ENCODE data around the gene REG4.

Gene REG4

GRCh38 chr1:119794230-119794875 lies 16.9 kb downstream of the REG4 start:
- H3K4me1 ChIP-seq (ENCODE audit: insufficient read depth, low read length): no peaks in the 10 kb centered on the region
- no peak overlapping the region for H2AFZ ChIP-seq (ENCODE audit: low read depth, low read length)
- no peaks in the 10 kb centered on the region for H3K79me2 ChIP-seq (ENCODE audit: insufficient read depth, low read length)
- no peak overlapping the region for H3K4me2 ChIP-seq (ENCODE audit: insufficient read depth, low read length)
- no peak overlapping the region for H3K27ac ChIP-seq (ENCODE audit: low read length)
- ATAC-seq (ENCODE audit: insufficient read depth, low read depth): no peak
- H4K20me1 ChIP-seq (ENCODE audit: insufficient read depth, low read length): no peaks in the 10 kb centered on the region
- no peaks in the 10 kb centered on the region for H3K9me3 ChIP-seq (ENCODE audit: insufficient read depth, low read length, severe bottlenecking)
- no peaks in the 10 kb centered on the region for H3K36me3 ChIP-seq (ENCODE audit: insufficient read depth, low read length)
- H3K4me3 ChIP-seq (ENCODE audit: low read depth in 1 of 2, low read length in 2 of 2): no peak overlapping the region
- H3K27me3 ChIP-seq (ENCODE audit: insufficient read depth, low read length, poor library complexity): no peaks in the 10 kb centered on the region
- H3K9ac ChIP-seq (ENCODE audit: low read depth, low read length): no peak overlapping the region
- TF ChIP-seq EZH2 (IDR thresholded peaks at IDR 0.05; ENCODE audit: borderline replicate concordance, low read depth, low read length, severe bottlenecking): no peak
- TF ChIP-seq, protein P1, sequence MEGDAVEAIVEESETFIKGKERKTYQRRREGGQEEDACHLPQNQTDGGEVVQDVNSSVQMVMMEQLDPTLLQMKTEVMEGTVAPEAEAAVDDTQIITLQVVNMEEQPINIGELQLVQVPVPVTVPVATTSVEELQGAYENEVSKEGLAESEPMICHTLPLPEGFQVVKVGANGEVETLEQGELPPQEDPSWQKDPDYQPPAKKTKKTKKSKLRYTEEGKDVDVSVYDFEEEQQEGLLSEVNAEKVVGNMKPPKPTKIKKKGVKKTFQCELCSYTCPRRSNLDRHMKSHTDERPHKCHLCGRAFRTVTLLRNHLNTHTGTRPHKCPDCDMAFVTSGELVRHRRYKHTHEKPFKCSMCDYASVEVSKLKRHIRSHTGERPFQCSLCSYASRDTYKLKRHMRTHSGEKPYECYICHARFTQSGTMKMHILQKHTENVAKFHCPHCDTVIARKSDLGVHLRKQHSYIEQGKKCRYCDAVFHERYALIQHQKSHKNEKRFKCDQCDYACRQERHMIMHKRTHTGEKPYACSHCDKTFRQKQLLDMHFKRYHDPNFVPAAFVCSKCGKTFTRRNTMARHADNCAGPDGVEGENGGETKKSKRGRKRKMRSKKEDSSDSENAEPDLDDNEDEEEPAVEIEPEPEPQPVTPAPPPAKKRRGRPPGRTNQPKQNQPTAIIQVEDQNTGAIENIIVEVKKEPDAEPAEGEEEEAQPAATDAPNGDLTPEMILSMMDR (IDR thresholded peaks at IDR 0.05; ENCODE audit: borderline replicate concordance, extremely low read depth, low read length, poor library complexity, severe bottlenecking): no peak
- DNase-seq: no peak

GRCh38 chr1:119791377-119791776 lies 19.9 kb downstream of the REG4 start:
- no peaks in the 10 kb centered on the region for H3K27me3 ChIP-seq (ENCODE audit: insufficient read depth, low read length, poor library complexity)
- DNase-seq (no peak), ATAC-seq (ENCODE audit: insufficient read depth, low read depth) (no peak)
- H3K4me3 ChIP-seq (ENCODE audit: low read depth in 1 of 2, low read length in 2 of 2): no peak overlapping the region
- H2AFZ ChIP-seq (ENCODE audit: low read depth, low read length): no peak overlapping the region
- H3K36me3 ChIP-seq (ENCODE audit: insufficient read depth, low read length): no peaks in the 10 kb centered on the region
- TF ChIP-seq, protein P1 (IDR thresholded peaks at IDR 0.05; ENCODE audit: borderline replicate concordance, extremely low read depth, low read length, poor library complexity, severe bottlenecking): no peak
- no peak for TF ChIP-seq EZH2 (IDR thresholded peaks at IDR 0.05; ENCODE audit: borderline replicate concordance, low read depth, low read length, severe bottlenecking)
- H3K9me3 ChIP-seq (ENCODE audit: insufficient read depth, low read length, severe bottlenecking): no peaks in the 10 kb centered on the region
- no peak overlapping the region for H3K9ac ChIP-seq (ENCODE audit: low read depth, low read length)
- H4K20me1 ChIP-seq (ENCODE audit: insufficient read depth, low read length): no peaks in the 10 kb centered on the region
- no peak overlapping the region for H3K27ac ChIP-seq (ENCODE audit: low read length)
- H3K79me2 ChIP-seq (ENCODE audit: insufficient read depth, low read length): no peaks in the 10 kb centered on the region
- H3K4me1 ChIP-seq (ENCODE audit: insufficient read depth, low read length): no peaks in the 10 kb centered on the region
- H3K4me2 ChIP-seq (ENCODE audit: insufficient read depth, low read length): no peak overlapping the region

- no peak overlapping the region for H3K9ac ChIP-seq (ENCODE audit: low read depth, low read length)
- no peak overlapping the region for H3K4me2 ChIP-seq (ENCODE audit: insufficient read depth, low read length)
- H3K27ac ChIP-seq (ENCODE audit: low read length): no peak overlapping the region
- H3K27me3 ChIP-seq (ENCODE audit: insufficient read depth, low read length, poor library complexity): no peaks in the 10 kb centered on the region
- H3K79me2 ChIP-seq (ENCODE audit: insufficient read depth, low read length): no peaks in the 10 kb centered on the region
- DNase-seq: no peak
- no peaks in the 10 kb centered on the region for H3K36me3 ChIP-seq (ENCODE audit: insufficient read depth, low read length)
- ATAC-seq (ENCODE audit: insufficient read depth, low read depth): no peak
- H3K9me3 ChIP-seq (ENCODE audit: insufficient read depth, low read length, severe bottlenecking): no peaks in the 10 kb centered on the region
- no peak overlapping the region for H3K4me3 ChIP-seq (ENCODE audit: low read depth in 1 of 2, low read length in 2 of 2)
- no peaks in the 10 kb centered on the region for H4K20me1 ChIP-seq (ENCODE audit: insufficient read depth, low read length)
- TF ChIP-seq, protein P1 (IDR thresholded peaks at IDR 0.05; ENCODE audit: borderline replicate concordance, extremely low read depth, low read length, poor library complexity, severe bottlenecking): no peak
- no peak for TF ChIP-seq EZH2 (IDR thresholded peaks at IDR 0.05; ENCODE audit: borderline replicate concordance, low read depth, low read length, severe bottlenecking)
- no peak overlapping the region for H2AFZ ChIP-seq (ENCODE audit: low read depth, low read length)
- no peaks in the 10 kb centered on the region for H3K4me1 ChIP-seq (ENCODE audit: insufficient read depth, low read length)
Observed at GRCh38 chr1:119790451-119791198, 20.6 kb downstream of the REG4 start.

Data from DND-41 (cell line).